HepG2 (cell line): ENCODE measurements around the gene TVP23C. TPM values are rescaled to one million over a fixed set of nuclear protein-coding genes. Genes with fewer than 3 reads are reported as not detected.
"Not testable (repeated sequence)": the region's sequence is repeated elsewhere in the genome, so short reads cannot be mapped to it uniquely, and the experiment has no call there.

Experiments
- BORCS8-MEF2B ChIP-seq: sonication (generic); formaldehyde crosslinking; IDR thresholded peaks from 2 replicates; pipeline ENCODE4 v1.8.0; 2022; ENCODE audit warnings: mild to moderate bottlenecking, missing genetic modification reagents
- BRD4 ChIP-seq: sonication (generic); formaldehyde crosslinking; IDR thresholded peaks from 2 replicates; pipeline ENCODE4 v1.4.0; 2020; ENCODE audit warnings: missing genetic modification reagents
- CREM ChIP-seq, 2 experiments: sonication (generic) in 1 of 2; formaldehyde crosslinking in 1 of 2; IDR thresholded peaks; 2 replicates each; pipeline versions ENCODE4 v1.4.0 to v1.6.1; 2016 to 2020; ENCODE audit warnings: antibody characterized with exemption in 1 of 2, mild to moderate bottlenecking in 1 of 2, missing genetic modification reagents in 1 of 2
- ELF1 ChIP-seq: sonication (generic); formaldehyde crosslinking; IDR thresholded peaks from 2 replicates; pipeline ENCODE4 v1.4.0; 2020; ENCODE audit warnings: missing genetic modification reagents
- GATA4 ChIP-seq: sonication (generic); IDR thresholded peaks from 2 replicates; pipeline ENCODE4 v1.6.1; 2016; ENCODE audit warnings: antibody characterized with exemption, low read depth, borderline replicate concordance
- GATAD1 ChIP-seq: IDR thresholded peaks from 2 replicates; pipeline ENCODE4 v1.6.1; 2016; ENCODE audit warnings: missing genetic modification reagents, missing compliant biosample characterization
- HOXA3 ChIP-seq: sonication (generic); formaldehyde crosslinking; IDR thresholded peaks from 2 replicates; pipeline ENCODE4 v1.5.0; 2020; ENCODE audit warnings: missing genetic modification reagents
- MIXL1 ChIP-seq: IDR thresholded peaks from 2 replicates; pipeline ENCODE4 v1.6.1; 2016
- MXI1 ChIP-seq: IDR thresholded peaks from 3 replicates; pipeline ENCODE4 v1.6.1; 2012; ENCODE audit warnings: low read depth, low read length, inconsistent platforms, borderline replicate concordance
- NR2C2 ChIP-seq: sonication (generic); formaldehyde crosslinking; IDR thresholded peaks from 2 replicates; pipeline ENCODE4 v1.4.0; 2020; ENCODE audit warnings: missing genetic modification reagents, mild to moderate bottlenecking, moderate library complexity, borderline replicate concordance
- PHF8 ChIP-seq: sonication (generic); formaldehyde crosslinking; IDR thresholded peaks from 2 replicates; pipeline ENCODE4 v1.5.0; 2020; ENCODE audit warnings: missing genetic modification reagents
- POLR2AphosphoS5 ChIP-seq: IDR thresholded peaks from 2 replicates; pipeline ENCODE4 v1.6.1; 2012; ENCODE audit warnings: low read depth, low read length
- POLR2G ChIP-seq: fragments of 200-400 bp; formaldehyde crosslinking; IDR thresholded peaks from 2 replicates; pipeline ENCODE4 v1.6.1; 2018; ENCODE audit warnings: mild to moderate bottlenecking, low read depth, low read length, moderate library complexity
- RXRB ChIP-seq: IDR thresholded peaks from 2 replicates; pipeline ENCODE4 v1.6.1; 2016; ENCODE audit warnings: borderline replicate concordance, missing genetic modification reagents, missing compliant biosample characterization
- TAF1 ChIP-seq: sonication (generic); formaldehyde crosslinking; IDR thresholded peaks from 2 replicates; pipeline ENCODE4 v1.4.0; 2020; ENCODE audit warnings: missing genetic modification reagents
- ZBTB7A ChIP-seq: sonication (generic); formaldehyde crosslinking; IDR thresholded peaks from 2 replicates; pipeline ENCODE4 v1.8.0; 2022; ENCODE audit warnings: mild to moderate bottlenecking, missing genetic modification reagents
- ZNF556 ChIP-seq: sonication (generic); formaldehyde crosslinking; IDR thresholded peaks from 2 replicates; pipeline ENCODE4 v1.4.0; 2020; ENCODE audit warnings: mild to moderate bottlenecking, missing genetic modification reagents, borderline replicate concordance
- ZNF589 ChIP-seq: sonication (generic); formaldehyde crosslinking; conservative IDR thresholded peaks from 2 replicates; pipeline ENCODE4 v1.8.0; 2022; ENCODE audit warnings: mild to moderate bottlenecking, moderate library complexity, missing genetic modification reagents
- polyA plus RNA-seq, 8 experiments: library from polyadenylated mRNA; depleted of rRNA in 3 of 8; stranded (reverse) in 7 of 8; unstranded in 1 of 8; fragments of >200 nt; fragmentation: Illumina TruSeq in 4 of 8; extraction: Trizol in 4 of 8; gene quantifications; 2 replicates each; pipeline versions ENCODE4 v1.2.1 to v1.2.3, GENCODE V29; 2011 to 2016; ENCODE audit warnings: low read depth in 4 of 8, missing spikeins in 1 of 8, mixed read lengths in 1 of 8; ENCODE audit not compliant: insufficient read depth in 1 of 8
- total RNA-seq, 5 experiments: library from RNA; depleted of rRNA; stranded (reverse); fragments of >200 nt; fragmentation: Illumina TruSeq; extraction: Trizol; gene quantifications; 2 replicates each; pipeline ENCODE4 v1.2.3, GENCODE V29; 2016; ENCODE audit warnings: low read depth in 1 of 5
- TF ChIP-seq, protein P1 (sequence below): sonication (generic); formaldehyde crosslinking; IDR thresholded peaks from 2 replicates; pipeline ENCODE4 v1.4.0; 2020; ENCODE audit warnings: missing genetic modification reagents
- TF ChIP-seq, protein P2 (sequence below): sonication (generic); formaldehyde crosslinking; IDR thresholded peaks from 2 replicates; pipeline ENCODE4 v1.4.0; 2020; ENCODE audit warnings: missing genetic modification reagents, borderline replicate concordance
- TF ChIP-seq, protein P3 (sequence below): sonication (generic); formaldehyde crosslinking; IDR thresholded peaks from 2 replicates; pipeline ENCODE4 v1.4.0; 2020; ENCODE audit warnings: missing genetic modification reagents, borderline replicate concordance
- TF ChIP-seq, protein P4 (sequence below): IDR thresholded peaks from 2 replicates; pipeline ENCODE4 v1.6.1; 2016; ENCODE audit warnings: mild to moderate bottlenecking

TVP23C gene
- total and polyA plus RNA-seq, 2 of the 13 experiments (the other 11 are each of a cell fraction or from before 2014, with no cell fraction given): 10.4 to 28.2 TPM

DNA sequence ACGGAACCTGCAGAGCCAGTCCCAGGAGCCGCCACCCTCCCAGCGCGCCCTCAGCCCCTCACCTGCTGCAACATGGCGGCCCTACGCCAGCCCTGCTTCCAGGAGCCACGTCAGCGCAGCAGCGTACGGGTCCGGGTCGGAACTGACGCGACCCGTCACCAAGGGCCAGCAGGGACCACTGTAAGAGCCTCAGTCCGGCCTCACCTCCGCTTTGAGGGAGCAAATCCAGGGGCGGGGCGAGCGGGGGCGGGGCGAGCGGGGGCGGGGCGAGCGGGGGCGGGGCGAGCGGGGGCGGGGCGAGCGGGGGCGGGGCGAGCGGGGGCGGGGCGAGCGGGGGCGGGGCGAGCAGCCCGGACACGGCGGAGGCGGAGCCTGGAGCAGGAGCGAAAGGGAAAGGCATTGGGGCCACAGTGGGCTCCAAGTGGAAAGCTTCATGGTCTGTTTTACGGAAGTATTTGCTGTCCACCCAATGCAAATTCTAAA is at the start of gene TVP23C (continued):
- TF ChIP-seq HOXA3 (peak; percentile 97), TAF1 (CRISPR knock-in tag) (peak; percentile 91), ZNF589 (0 out of 2 replicates have a peak, but pooled peaks have one; percentile 40), GATA4 (peak; percentile 52; the same call in 1 of the 2 replicates), ELF1 (peak; percentile 36), POLR2G (peak; percentile 84), NR2C2 (peak; percentile 47; the same call in 1 of the 2 replicates), POLR2AphosphoS5 (peak; percentile 76; the same call in 1 of the 2 replicates), RXRB (CRISPR knock-in tag) (peak; percentile 52; the same call in 1 of the 2 replicates), PHF8 (CRISPR knock-in tag) (peak; percentile 87), CREM (IDR thresholded peaks at IDR 0.05) (0 out of 2 replicates have a peak, but pooled peaks have one; percentile 23), MIXL1 (CRISPR knock-in tag) (0 out of 2 replicates have a peak, but pooled peaks have one; percentile 22), MXI1 (0 out of 3 replicates have a peak, but pooled peaks have one; percentile 22), BORCS8-MEF2B (CRISPR knock-in tag) (0 out of 2 replicates have a peak, but pooled peaks have one; percentile 30), ZBTB7A (CRISPR knock-in tag) (peak; percentile 67), BRD4 (peak; percentile 96), ZNF556 (CRISPR knock-in tag) (peak; percentile 49; the same call in 1 of the 2 replicates), GATAD1 (CRISPR knock-in tag) (peak; percentile 73)
- TF ChIP-seq, protein P1, sequence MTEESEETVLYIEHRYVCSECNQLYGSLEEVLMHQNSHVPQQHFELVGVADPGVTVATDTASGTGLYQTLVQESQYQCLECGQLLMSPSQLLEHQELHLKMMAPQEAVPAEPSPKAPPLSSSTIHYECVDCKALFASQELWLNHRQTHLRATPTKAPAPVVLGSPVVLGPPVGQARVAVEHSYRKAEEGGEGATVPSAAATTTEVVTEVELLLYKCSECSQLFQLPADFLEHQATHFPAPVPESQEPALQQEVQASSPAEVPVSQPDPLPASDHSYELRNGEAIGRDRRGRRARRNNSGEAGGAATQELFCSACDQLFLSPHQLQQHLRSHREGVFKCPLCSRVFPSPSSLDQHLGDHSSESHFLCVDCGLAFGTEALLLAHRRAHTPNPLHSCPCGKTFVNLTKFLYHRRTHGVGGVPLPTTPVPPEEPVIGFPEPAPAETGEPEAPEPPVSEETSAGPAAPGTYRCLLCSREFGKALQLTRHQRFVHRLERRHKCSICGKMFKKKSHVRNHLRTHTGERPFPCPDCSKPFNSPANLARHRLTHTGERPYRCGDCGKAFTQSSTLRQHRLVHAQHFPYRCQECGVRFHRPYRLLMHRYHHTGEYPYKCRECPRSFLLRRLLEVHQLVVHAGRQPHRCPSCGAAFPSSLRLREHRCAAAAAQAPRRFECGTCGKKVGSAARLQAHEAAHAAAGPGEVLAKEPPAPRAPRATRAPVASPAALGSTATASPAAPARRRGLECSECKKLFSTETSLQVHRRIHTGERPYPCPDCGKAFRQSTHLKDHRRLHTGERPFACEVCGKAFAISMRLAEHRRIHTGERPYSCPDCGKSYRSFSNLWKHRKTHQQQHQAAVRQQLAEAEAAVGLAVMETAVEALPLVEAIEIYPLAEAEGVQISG: peak; percentile 67
- TF ChIP-seq, protein P2, sequence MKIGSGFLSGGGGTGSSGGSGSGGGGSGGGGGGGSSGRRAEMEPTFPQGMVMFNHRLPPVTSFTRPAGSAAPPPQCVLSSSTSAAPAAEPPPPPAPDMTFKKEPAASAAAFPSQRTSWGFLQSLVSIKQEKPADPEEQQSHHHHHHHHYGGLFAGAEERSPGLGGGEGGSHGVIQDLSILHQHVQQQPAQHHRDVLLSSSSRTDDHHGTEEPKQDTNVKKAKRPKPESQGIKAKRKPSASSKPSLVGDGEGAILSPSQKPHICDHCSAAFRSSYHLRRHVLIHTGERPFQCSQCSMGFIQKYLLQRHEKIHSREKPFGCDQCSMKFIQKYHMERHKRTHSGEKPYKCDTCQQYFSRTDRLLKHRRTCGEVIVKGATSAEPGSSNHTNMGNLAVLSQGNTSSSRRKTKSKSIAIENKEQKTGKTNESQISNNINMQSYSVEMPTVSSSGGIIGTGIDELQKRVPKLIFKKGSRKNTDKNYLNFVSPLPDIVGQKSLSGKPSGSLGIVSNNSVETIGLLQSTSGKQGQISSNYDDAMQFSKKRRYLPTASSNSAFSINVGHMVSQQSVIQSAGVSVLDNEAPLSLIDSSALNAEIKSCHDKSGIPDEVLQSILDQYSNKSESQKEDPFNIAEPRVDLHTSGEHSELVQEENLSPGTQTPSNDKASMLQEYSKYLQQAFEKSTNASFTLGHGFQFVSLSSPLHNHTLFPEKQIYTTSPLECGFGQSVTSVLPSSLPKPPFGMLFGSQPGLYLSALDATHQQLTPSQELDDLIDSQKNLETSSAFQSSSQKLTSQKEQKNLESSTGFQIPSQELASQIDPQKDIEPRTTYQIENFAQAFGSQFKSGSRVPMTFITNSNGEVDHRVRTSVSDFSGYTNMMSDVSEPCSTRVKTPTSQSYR (CRISPR knock-in tag): peak; percentile 48; the same call in 1 of the 2 replicates
- TF ChIP-seq, protein P3, sequence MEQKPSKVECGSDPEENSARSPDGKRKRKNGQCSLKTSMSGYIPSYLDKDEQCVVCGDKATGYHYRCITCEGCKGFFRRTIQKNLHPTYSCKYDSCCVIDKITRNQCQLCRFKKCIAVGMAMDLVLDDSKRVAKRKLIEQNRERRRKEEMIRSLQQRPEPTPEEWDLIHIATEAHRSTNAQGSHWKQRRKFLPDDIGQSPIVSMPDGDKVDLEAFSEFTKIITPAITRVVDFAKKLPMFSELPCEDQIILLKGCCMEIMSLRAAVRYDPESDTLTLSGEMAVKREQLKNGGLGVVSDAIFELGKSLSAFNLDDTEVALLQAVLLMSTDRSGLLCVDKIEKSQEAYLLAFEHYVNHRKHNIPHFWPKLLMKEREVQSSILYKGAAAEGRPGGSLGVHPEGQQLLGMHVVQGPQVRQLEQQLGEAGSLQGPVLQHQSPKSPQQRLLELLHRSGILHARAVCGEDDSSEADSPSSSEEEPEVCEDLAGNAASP (CRISPR knock-in tag): 0 out of 2 replicates have a peak, but pooled peaks have one; percentile 21
- TF ChIP-seq CREM (CRISPR knock-in tag; IDR thresholded peaks at IDR 0.05): not testable (repeated sequence)
- TF ChIP-seq, protein P4, sequence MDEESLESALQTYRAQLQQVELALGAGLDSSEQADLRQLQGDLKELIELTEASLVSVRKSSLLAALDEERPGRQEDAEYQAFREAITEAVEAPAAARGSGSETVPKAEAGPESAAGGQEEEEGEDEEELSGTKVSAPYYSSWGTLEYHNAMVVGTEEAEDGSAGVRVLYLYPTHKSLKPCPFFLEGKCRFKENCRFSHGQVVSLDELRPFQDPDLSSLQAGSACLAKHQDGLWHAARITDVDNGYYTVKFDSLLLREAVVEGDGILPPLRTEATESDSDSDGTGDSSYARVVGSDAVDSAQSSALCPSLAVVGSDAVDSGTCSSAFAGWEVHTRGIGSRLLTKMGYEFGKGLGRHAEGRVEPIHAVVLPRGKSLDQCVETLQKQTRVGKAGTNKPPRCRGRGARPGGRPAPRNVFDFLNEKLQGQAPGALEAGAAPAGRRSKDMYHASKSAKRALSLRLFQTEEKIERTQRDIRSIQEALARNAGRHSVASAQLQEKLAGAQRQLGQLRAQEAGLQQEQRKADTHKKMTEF: peak; percentile 64; the same call in 1 of the 2 replicates
